GM19043 (cell line): ENCODE measurements around the gene TNIP3.

Source experiments
- ATAC-seq: cut with Tn5 transposase; IDR thresholded peaks from one replicate; pipeline ENCODE4 v1.9.1; 2021; ENCODE audit warnings: low read depth; ENCODE audit not compliant: unreplicated experiment

Gene TNIP3

DNA sequence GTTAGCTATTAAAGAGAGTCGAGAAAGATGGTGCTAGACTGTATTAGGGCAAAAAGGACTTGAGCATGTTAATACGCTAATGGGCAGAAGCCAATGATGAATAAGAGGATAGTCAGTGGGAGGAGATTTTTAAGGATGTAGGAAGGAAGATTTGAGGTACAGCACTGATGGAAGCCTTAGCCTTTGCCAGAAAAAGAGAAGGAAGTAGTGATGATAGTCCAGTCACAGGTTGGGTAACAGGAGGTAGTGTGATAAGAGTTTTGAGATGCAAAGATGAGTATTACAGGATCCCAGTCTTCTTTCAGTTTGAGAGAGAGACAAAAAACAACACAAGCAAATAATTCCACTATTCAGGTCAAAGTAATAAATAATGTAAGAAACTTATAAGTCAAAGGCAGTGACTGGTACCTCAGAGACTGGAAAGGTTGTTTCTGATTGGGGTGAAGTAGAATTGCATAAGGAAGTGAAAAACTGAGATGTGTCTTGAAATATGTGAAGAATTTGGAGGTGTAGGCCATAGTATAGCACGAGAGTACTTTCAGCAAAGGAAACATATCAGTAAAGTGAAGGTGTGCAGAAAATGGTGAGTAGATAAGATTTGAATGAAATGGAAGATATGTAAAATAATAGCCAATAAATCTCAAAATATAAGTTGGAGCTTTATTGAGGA, 69.7 kb downstream of the TNIP3 start:
- no peak for ATAC-seq

DNA sequence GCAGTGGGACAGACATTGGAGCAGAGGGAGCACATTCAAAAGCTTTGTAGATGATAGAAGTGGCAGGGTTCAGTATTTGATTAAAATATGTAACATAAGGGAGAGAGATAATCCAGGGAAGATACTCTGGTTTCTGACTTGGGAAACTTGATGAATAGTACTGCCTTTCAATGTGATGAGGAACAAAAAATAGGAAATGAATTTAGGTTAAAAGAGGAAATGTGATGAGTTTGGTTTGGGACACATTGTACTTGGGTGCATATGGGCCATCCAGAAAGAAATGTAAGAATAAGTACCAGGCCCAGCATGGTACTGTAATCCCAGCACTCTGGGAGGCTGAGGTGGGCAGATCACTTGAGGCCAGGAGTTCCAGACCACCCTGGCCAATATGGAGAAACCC, 70.9 kb downstream of the TNIP3 start:
- ATAC-seq = no peak

DNA sequence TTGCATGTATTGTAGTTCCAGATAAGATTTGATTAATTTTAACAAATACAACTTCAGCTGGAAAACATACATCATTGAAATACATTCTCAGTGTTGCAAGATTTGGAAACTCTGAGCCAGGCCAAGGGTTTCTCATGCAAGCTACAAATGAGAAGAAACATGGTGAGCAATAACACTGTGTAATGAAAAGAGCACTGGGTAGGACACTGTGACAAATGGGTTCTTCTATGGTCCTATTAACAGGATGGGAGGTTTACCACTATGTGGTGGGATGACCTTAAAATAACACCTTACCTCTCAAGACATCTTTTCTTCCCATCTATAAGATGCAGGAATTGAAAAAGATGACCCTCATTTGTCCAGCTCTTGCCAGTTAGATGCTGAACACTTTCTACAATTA, 72.2 kb downstream of the TNIP3 start:
- no peak for ATAC-seq

DNA sequence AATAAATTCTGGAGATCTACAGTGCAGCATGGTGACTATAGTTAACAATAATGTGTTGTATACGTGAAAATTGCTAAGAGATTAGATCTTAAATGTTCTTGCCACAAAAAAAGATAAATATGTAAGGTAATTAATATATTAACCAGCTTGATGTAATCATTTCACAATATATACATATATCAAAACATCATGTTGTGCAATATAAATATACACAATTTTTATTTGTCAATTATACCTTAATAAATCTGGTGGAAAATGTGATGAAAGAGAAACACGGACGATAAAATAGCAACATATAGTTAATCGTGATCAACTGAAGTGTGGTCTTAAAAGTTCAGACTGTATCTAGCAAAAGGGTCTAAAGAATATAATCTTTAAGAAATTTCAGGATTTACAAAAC, 75.3 kb downstream of the TNIP3 start:
- ATAC-seq = no peak
